GM18520 (cell line): ENCODE data around the gene DUSP7.

Source experiments
- ATAC-seq: cut with Tn5 transposase; IDR thresholded peaks from one replicate; pipeline ENCODE4 v1.9.1; 2021; ENCODE audit not compliant: unreplicated experiment

The DUSP7 gene

GRCh38 chr3:52030714-52031310 is 25.6 kb downstream of the DUSP7 start:
- ATAC-seq = no peak

GRCh38 chr3:52029535-52029934 is 26.8 kb downstream of the DUSP7 start:
- no peak for ATAC-seq

GRCh38 chr3:52029053-52029452 is 27.3 kb downstream of the DUSP7 start:
- no peak for ATAC-seq

- no peak for ATAC-seq
Observed at GRCh38 chr3:52028572-52028971, 27.8 kb downstream of the DUSP7 start.

GRCh38 chr3:52026041-52026440 is 30.3 kb downstream of the DUSP7 start:
- no peak for ATAC-seq

- no peak for ATAC-seq
Observed at GRCh38 chr3:52025453-52025852, 30.9 kb downstream of the DUSP7 start.

GRCh38 chr3:52024765-52025452 is 31.5 kb downstream of the DUSP7 start:
- ATAC-seq = no peak

- peak; percentile 38 for ATAC-seq
Observed at GRCh38 chr3:52023860-52024764, 32.3 kb downstream of the DUSP7 start.

- ATAC-seq = no peak
Observed at GRCh38 chr3:52023101-52023770, 33.1 kb downstream of the DUSP7 start.

GRCh38 chr3:52022323-52023100 is 33.9 kb downstream of the DUSP7 start:
- no peak for ATAC-seq

- ATAC-seq = no peak
Observed at GRCh38 chr3:52021489-52022268, 34.7 kb downstream of the DUSP7 start.

- ATAC-seq = no peak
Observed at GRCh38 chr3:52020796-52021195, 35.6 kb downstream of the DUSP7 start.

- no peak for ATAC-seq
Observed at GRCh38 chr3:52019352-52020080, 36.9 kb downstream of the DUSP7 start.

GRCh38 chr3:52018319-52019000 is 37.9 kb downstream of the DUSP7 start:
- ATAC-seq = no peak

- ATAC-seq = no peak
Observed at GRCh38 chr3:52017586-52017985, 38.8 kb downstream of the DUSP7 start.

GRCh38 chr3:52015438-52016228 is 40.7 kb downstream of the DUSP7 start:
- ATAC-seq = no peak

GRCh38 chr3:52014613-52015012 is 41.8 kb downstream of the DUSP7 start:
- ATAC-seq = no peak
